ENCODE data around the gene CAMKMT. TPM values are rescaled to one million over a fixed set of nuclear protein-coding genes. Genes with fewer than 3 reads are reported as not detected.

The CAMKMT gene
- total RNA-seq, 4 donors from 2014 or later, result 6.0 to 15.3 (median 10.7) TPM

DNA sequence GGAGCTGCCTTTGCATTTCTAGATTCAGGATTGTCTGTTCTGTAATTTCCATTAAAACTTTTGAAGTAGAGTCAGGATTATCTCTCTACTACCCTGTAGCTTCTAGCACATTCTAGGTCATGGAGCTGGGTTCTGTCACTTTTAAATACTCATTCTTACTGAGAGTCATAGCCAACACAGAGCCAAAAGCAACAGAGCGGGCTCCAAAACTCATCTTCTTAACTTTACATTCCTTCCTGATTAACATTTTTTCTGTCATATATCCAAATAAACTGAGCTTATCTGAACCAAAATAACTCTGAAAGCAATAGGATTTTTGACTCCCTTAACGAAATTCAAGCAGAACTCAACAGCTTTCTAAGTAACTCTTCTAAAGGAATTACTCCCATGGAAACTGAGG lies 13.3 kb upstream of the CAMKMT start:
- peaks cover 10% of the 10 kb centered on the region for H3K36me3 ChIP-seq
- no peak for DNase-seq (ENCODE audit: low spot score in 2 of 2)

GRCh38 chr2:44349506-44349905 lies 12.2 kb upstream of the CAMKMT start:
- H3K9me3 ChIP-seq, result no peaks in the 10 kb centered on the region
- WGBS, result 98% methylated on average over 10 of the region's 10 CpGs
- no peak for DNase-seq (ENCODE audit: low spot score in 2 of 2)

More for the DNA sequence above, 13.3 kb upstream of the CAMKMT start:
- H3K27ac ChIP-seq, result no peak overlapping the region
- no peak for TF ChIP-seq CTCF (IDR thresholded peaks at IDR 0.05)
- no peak for TF ChIP-seq POLR2A (IDR thresholded peaks at IDR 0.05)
- TF ChIP-seq POLR2AphosphoS5 (IDR thresholded peaks at IDR 0.05), result no peak
- no peak for TF ChIP-seq EP300 (IDR thresholded peaks at IDR 0.05)
- no peaks in the 10 kb centered on the region for H3K27me3 ChIP-seq
- peaks cover 7% of the 10 kb centered on the region for H3K4me1 ChIP-seq
- 57% methylated on average over 2 of the region's 2 CpGs for WGBS
- H3K9me3 ChIP-seq, result no peaks in the 10 kb centered on the region
- no peak overlapping the region for H3K4me3 ChIP-seq

DNA sequence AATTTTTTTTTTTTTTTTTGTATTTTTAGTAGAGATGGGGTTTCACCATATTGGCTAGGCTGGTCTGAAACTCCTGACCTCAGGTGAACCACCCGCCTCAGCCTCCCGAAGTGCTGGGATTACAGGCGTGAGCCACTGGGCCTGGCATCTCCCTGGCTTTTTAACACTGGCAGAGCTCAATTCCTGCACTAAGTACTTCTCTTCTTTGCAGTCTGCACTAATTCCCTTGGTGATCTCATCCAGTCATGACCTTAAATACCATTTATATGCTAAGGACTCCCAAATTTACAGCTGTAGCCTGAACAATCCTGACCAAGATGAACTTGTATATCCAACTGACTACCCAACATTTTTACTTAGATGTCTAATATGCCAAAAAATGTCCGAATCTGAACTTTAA lies 10.7 kb upstream of the CAMKMT start:
- no peak overlapping the region for H3K4me3 ChIP-seq
- no peaks in the 10 kb centered on the region for H3K27me3 ChIP-seq
- no peaks in the 10 kb centered on the region for H3K36me3 ChIP-seq
- WGBS, result 80% methylated on average over 4 of the region's 4 CpGs
- no peaks in the 10 kb centered on the region for H3K9me3 ChIP-seq
- H3K4me1 ChIP-seq, result peaks cover 7% of the 10 kb centered on the region
- TF ChIP-seq POLR2A (IDR thresholded peaks at IDR 0.05) (no peak), POLR2AphosphoS5 (IDR thresholded peaks at IDR 0.05) (no peak), CTCF (IDR thresholded peaks at IDR 0.05) (no peak), EP300 (IDR thresholded peaks at IDR 0.05) (no peak)
- DNase-seq (ENCODE audit: low spot score in 2 of 2), result no peak
- no peak overlapping the region for H3K27ac ChIP-seq

More at GRCh38 chr2:44349506-44349905, 12.2 kb upstream of the CAMKMT start:
- H3K27me3 ChIP-seq, result no peaks in the 10 kb centered on the region
- H3K36me3 ChIP-seq, result peaks cover 10% of the 10 kb centered on the region
- peaks cover 7% of the 10 kb centered on the region for H3K4me1 ChIP-seq
- H3K4me3 ChIP-seq, result no peak overlapping the region
- H3K27ac ChIP-seq, result no peak overlapping the region
- TF ChIP-seq EP300 (IDR thresholded peaks at IDR 0.05), result no peak

GRCh38 chr2:44351676-44352075 lies 10.1 kb upstream of the CAMKMT start:
- 98% methylated on average over 2 of the region's 2 CpGs for WGBS
- no peaks in the 10 kb centered on the region for H3K9me3 ChIP-seq
- H3K36me3 ChIP-seq, result no peaks in the 10 kb centered on the region
- no peaks in the 10 kb centered on the region for H3K27me3 ChIP-seq
- H3K27ac ChIP-seq, result no peak overlapping the region
- TF ChIP-seq POLR2A (IDR thresholded peaks at IDR 0.05) (no peak), CTCF (IDR thresholded peaks at IDR 0.05) (no peak)
- no peak overlapping the region for H3K4me3 ChIP-seq
- no peak for DNase-seq (ENCODE audit: low spot score in 2 of 2)
- H3K4me1 ChIP-seq, result peaks cover 7% of the 10 kb centered on the region

GRCh38 chr2:44352510-44352909 lies 9.2 kb upstream of the CAMKMT start:
- DNase-seq (ENCODE audit: low spot score in 2 of 2), result no peak
- Histone ChIP-seq H3K4me3 (no peak overlapping the region), H3K27me3 (no peaks in the 10 kb centered on the region), H3K36me3 (no peaks in the 10 kb centered on the region), H3K9me3 (no peaks in the 10 kb centered on the region), H3K4me1 (peaks cover 7% of the 10 kb centered on the region), H3K27ac (no peak overlapping the region)
- 100% methylated on average over 1 of the region's 1 CpG for WGBS
- TF ChIP-seq POLR2A (IDR thresholded peaks at IDR 0.05) (no peak), CTCF (IDR thresholded peaks at IDR 0.05) (no peak), POLR2AphosphoS5 (IDR thresholded peaks at IDR 0.05) (no peak), EP300 (IDR thresholded peaks at IDR 0.05) (no peak)

- no peaks in the 10 kb centered on the region for H3K36me3 ChIP-seq
- H3K4me1 ChIP-seq, result peaks cover 9% of the 10 kb centered on the region
- 96% methylated on average over 6 of the region's 6 CpGs for WGBS
- H3K9me3 ChIP-seq, result no peaks in the 10 kb centered on the region
- no peak for DNase-seq (ENCODE audit: low spot score in 2 of 2)
- H3K27ac ChIP-seq, result no peak overlapping the region
- H3K4me3 ChIP-seq, result no peak overlapping the region
- no peaks in the 10 kb centered on the region for H3K27me3 ChIP-seq
- no peak for TF ChIP-seq POLR2AphosphoS5 (IDR thresholded peaks at IDR 0.05)
- no peak for TF ChIP-seq CTCF (IDR thresholded peaks at IDR 0.05)
- no peak for TF ChIP-seq POLR2A (IDR thresholded peaks at IDR 0.05)
- TF ChIP-seq EP300 (IDR thresholded peaks at IDR 0.05), result no peak
Measured at GRCh38 chr2:44354761-44355160, 7.0 kb upstream of the CAMKMT start.
